ENCODE measurements around the gene MAGEL2. TPM values are rescaled to one million over a fixed set of nuclear protein-coding genes. Genes with fewer than 3 reads are reported as not detected.

The MAGEL2 gene
- total and polyA plus RNA-seq, 8 donors = 0.23 to 3.8 (median 0.84) TPM

- ATAC-seq (no peak), FAIRE-seq (no peak), DNase-seq (no peak)
- H3K36me3 ChIP-seq = no peaks in the 10 kb centered on the region
- no peak overlapping the region for H3K4me3 ChIP-seq
- 30 to 63% methylated on average over 2 of the region's 2 CpGs for WGBS, 2 donors
- no peak for TF ChIP-seq CTCF (IDR thresholded peaks at IDR 0.05)
- no peaks in the 10 kb centered on the region for H3K4me1 ChIP-seq
- intact Hi-C loops (cut with DNase I) = no loop called here
- no peak overlapping the region for H3K27ac ChIP-seq
- peaks cover 0 to 7% (median 0%) of the 10 kb centered on the region in 4 donors for H3K27me3 ChIP-seq
- no peaks in the 10 kb centered on the region for H3K9me3 ChIP-seq
Measured at GRCh38 chr15:23663232-23663631, 15.6 kb upstream of the MAGEL2 start.

GRCh38 chr15:23648920-23649515, 1.4 kb upstream of the MAGEL2 start:
- DNase-seq = peak in 5 of 6 donors; percentile 24 to 78 (median 46)
- Histone ChIP-seq H3K27me3 (peaks cover 0 to 11% (median 0%) of the 10 kb centered on the region in 4 donors), H3K4me3 (no peak overlapping the region), H3K4me1 (no peaks in the 10 kb centered on the region), H3K9me3 (no peaks in the 10 kb centered on the region), H3K36me3 (no peaks in the 10 kb centered on the region), H3K27ac (no peak overlapping the region)
- no peak for FAIRE-seq
- peak; percentile 51 to 77 (median 75) for ATAC-seq
- 11% methylated on average over 6 of the region's 6 CpGs for WGBS, 2 donors
- intact Hi-C loops (cut with DNase I) = loop anchor here in 2 of 3 donors (5.0 to 10.0 kb wide), 3 partner anchors 218 to 1196 kb away; no protein-coding TSS in a partner anchor
- peak in 3 of 4 donors; percentile 40 to 53 (median 43) for TF ChIP-seq CTCF (IDR thresholded peaks at IDR 0.05)

GRCh38 chr15:23647001-23647295, 719 bp downstream of the MAGEL2 start:
- no peaks in the 10 kb centered on the region for H3K36me3 ChIP-seq
- DNase-seq (peak in 1 of 6 donors; percentile 66), FAIRE-seq (no peak), ATAC-seq (no peak)
- H3K9me3 ChIP-seq = no peaks in the 10 kb centered on the region
- H3K4me3 ChIP-seq = peak overlapping the region in 3 of 4 donors; percentile 10 to 39 (median 24)
- H3K4me1 ChIP-seq = no peaks in the 10 kb centered on the region
- H3K27ac ChIP-seq = no peak overlapping the region
- intact Hi-C loops (cut with DNase I) = loop anchor here in 2 of 3 donors (5.0 to 10.0 kb wide), 3 partner anchors 220 to 1198 kb away; no protein-coding TSS in a partner anchor
- 70 to 79% methylated on average over 13 to 17 of the region's 17 CpGs for WGBS, 2 donors
- TF ChIP-seq CTCF (IDR thresholded peaks at IDR 0.05) = no peak
- H3K27me3 ChIP-seq = peaks cover 0 to 11% (median 0%) of the 10 kb centered on the region in 4 donors

- Histone ChIP-seq H3K36me3 (no peaks in the 10 kb centered on the region), H3K27ac (no peak overlapping the region), H3K4me3 (no peak overlapping the region), H3K27me3 (peaks cover 0 to 11% (median 0%) of the 10 kb centered on the region in 4 donors), H3K9me3 (no peaks in the 10 kb centered on the region), H3K4me1 (no peaks in the 10 kb centered on the region)
- peak in 2 of 6 donors; percentile 26 to 74 for DNase-seq
- ATAC-seq = no peak
- no peak for TF ChIP-seq CTCF (IDR thresholded peaks at IDR 0.05)
- intact Hi-C loops (cut with DNase I) = loop anchor here in 2 of 3 donors (5.0 to 10.0 kb wide), 3 partner anchors 221 to 1198 kb away; no protein-coding TSS in a partner anchor
- FAIRE-seq = no peak
- 92 to 94% methylated on average over 41 to 51 of the region's 51 CpGs for WGBS, 2 donors
Measured at GRCh38 chr15:23646165-23647000, 1.3 kb downstream of the MAGEL2 start.

Data from pancreas (tissue), 10 donors.